ENCODE data around the gene TSKS.

The TSKS gene

DNA sequence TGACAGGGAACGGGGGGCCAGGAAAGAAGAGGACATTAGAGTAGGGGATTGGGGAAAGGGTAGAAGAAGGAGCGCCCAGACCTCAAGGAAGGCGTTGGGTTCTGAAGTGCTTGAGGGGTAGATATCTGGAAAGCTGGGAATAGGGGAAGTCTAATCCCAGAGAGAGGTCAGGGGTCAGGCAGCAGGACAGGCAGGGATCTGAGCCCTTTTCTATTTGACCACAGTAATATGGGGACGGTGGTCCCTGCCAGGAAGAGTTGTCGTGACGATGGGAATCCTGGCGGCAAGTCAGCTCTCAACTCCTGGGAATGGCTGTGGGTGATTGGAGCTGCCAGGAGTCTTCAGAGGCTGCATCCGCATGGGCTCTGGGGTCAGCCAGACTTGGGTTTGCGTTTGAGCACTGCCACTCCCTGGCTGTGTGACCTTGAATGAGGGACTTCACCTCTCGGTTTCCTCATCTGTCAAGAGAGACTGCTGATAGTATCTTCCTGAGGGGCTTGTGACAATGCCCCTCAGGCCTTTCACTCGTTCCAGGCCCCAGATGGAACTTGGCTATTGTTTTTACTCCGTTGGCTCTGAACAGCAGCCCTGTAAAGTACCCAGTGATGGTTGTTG, 5.0 kb upstream of the TSKS start:
- H3K27ac ChIP-seq, result no peak overlapping the region
- DNase-seq (ENCODE audit: low read depth, low spot score), result no peak

DNA sequence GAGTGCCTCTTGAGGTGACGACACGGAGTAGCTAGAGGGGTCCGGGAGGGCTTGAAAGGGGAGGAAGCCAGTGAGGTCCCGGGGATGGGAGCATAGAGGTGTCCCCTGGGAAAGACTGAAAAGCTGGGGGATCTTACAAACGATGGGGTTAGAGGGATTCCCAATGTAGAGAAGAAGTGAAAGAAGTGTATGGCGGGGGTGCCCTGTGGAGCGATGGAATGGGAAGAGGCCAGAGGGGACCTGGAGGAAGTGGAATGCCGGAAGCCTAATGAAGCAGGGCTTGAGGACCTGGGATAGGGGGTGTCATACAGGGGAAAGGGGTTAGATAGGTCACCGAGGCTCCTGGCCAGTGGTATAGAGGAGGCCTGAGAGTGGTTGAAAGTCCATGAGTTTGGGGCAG, 4.3 kb upstream of the TSKS start:
- no peak for DNase-seq (ENCODE audit: low read depth, low spot score)
- H3K27ac ChIP-seq, result peak overlapping the region; percentile 42

DNA sequence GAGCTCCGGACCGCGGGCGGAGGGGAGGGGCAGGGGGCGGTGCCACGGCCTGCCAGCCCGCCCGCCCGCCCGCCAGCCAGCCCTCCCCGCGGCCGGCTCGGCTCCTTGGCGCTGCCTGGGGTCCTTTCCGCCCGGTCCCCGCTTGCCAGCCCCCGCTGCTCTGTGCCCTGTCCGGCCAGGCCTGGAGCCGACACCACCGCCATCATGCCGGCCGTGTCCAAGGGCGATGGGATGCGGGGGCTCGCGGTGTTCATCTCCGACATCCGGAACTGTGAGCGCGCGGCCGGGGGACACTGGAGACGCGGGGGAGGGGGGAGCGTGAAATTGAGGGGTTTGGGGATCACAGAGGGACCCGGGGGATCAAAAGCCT, 3.8 kb upstream of the TSKS start, which contains the start of gene AP2A1:
Gene AP2A1, plus strand, starts transcription at position 72 of the 370 bp plus-strand sequence. Its CDS starts 133 bp downstream, at position 205.
- no peak for DNase-seq (ENCODE audit: low read depth, low spot score)
- H3K27ac ChIP-seq, result peak within 1 kb of the TSS; percentile 97

- peak; percentile 100 for DNase-seq (ENCODE audit: low read depth, low spot score)
- peak overlapping the region; percentile 97 for H3K27ac ChIP-seq
These were observed 3.2 kb upstream of the TSKS start for GRCh38 chr19:49766007-49766929.

GRCh38 chr19:49764341-49764740, 1.2 kb upstream of the TSKS start:
- H3K27ac ChIP-seq, result peak overlapping the region; percentile 97
- DNase-seq (ENCODE audit: low read depth, low spot score), result no peak

DNA sequence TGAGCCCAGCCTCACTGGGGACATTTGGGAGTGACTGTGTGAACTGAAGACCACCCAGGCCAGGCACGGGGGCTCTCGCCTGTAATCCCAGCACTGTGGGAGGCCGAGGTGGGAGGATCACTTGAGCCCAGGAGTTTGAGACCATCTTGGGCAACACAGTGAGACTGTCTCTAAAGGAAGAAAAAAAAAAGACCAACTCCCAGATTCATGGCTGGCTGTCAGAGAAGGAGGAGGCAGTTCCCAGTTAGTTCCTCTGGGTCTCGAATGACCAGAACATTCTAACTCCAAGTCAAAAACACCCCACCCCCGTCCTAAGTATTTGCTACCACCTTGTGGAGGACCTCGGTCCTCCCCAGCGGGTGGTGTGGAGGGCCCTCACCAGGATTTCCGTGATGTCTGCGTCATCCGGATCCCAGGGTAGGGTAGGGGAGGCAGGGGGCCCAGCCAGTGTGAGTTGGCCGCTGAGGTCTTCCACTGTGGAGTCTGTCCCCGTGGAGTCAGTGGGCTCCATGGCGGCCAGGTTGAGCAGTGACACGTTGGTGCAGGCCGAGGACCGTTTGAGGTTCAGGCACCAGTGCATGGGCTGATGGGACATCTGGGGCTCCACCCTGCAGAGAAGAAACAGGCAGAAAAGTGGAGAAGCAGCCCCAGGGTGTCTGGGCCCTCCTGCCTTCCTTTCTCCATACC, 1.3 kb downstream of the TSKS start:
- H3K27ac ChIP-seq, result no peak overlapping the region
- DNase-seq (ENCODE audit: low read depth, low spot score), result no peak

GRCh38 chr19:49761249-49761624, 1.9 kb downstream of the TSKS start:
- DNase-seq (ENCODE audit: low read depth, low spot score), result no peak
- H3K27ac ChIP-seq, result no peak overlapping the region

DNA sequence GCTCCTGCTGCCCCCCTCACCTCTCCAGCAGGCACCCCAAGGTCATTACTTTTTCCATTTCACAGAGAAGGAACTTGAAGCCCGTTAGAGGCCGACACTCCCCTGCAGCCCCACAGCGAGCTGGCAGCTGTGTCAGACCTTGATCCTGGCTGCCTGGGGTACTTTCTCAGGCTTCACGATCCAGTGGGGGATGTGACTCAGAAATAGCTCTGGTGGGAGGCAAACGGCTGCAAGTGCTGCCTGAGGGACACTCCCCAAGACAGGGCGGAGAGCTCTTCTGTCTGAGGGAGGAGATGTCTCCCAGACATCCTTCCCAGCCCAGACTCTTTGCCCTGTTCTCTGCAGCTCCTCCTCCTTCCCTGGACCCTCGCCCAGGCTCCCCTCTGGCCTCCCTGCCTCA, 4.8 kb downstream of the TSKS start:
- H3K27ac ChIP-seq, result no peak overlapping the region
- no peak for DNase-seq (ENCODE audit: low read depth, low spot score)

- no peak for DNase-seq (ENCODE audit: low read depth, low spot score)
- H3K27ac ChIP-seq, result peak overlapping the region; percentile 9
These were observed 7.2 kb downstream of the TSKS start for GRCh38 chr19:49755956-49756355.

GRCh38 chr19:49752701-49753100, 10.4 kb downstream of the TSKS start:
- no peak overlapping the region for H3K27ac ChIP-seq
- no peak for DNase-seq (ENCODE audit: low read depth, low spot score)

DNA sequence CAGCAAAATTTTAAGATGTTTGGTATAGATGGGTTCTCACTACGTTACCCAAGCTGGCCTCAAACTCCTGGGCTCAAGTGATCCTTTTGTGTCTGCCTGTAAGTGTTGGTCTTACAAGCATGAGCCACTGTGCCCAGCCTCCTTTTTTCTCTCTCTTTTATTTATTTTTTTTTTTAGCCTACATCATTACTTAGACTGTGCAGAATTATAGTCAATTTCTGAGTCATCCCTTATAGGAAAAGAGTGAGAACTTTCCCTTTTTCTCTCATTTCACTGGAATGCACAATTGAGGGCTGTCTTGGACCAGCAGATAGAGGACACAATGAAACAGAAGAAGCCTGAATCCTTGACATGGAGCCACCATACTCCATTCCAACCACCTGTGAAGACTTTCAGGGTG, 13.3 kb downstream of the TSKS start:
- DNase-seq (ENCODE audit: low read depth, low spot score), result no peak
- H3K27ac ChIP-seq, result no peak overlapping the region

DNA sequence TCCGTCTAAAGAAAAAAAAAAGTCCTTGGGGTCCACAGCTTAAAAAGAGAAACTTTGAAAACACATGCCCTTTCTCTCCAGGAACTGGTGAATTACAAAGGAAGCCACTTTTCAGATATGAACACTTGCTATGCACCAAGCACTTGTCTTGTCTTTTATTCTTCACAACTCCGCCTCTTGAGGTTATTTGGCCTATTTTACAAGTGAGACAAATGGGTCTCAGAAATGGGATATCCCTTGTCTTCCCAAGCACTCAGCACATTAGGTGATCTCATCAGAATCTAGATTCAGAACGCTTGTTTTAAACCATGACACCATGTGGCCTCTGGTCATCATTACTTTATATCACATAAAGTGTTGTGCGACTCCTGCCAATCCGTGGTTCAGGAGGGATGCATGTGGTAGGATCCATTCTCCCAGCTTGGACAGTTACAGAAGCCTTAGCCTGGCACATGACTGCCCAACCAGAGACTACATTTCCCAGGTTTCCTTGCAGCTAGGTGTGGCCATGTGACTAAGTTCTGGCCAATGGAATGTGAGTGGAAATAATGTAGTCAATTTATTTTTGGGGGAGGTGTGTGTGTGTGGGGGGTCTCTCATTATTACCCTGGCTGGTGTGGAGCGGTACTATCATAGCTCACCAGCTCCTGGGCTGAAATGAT, 13.9 kb downstream of the TSKS start:
- DNase-seq (ENCODE audit: low read depth, low spot score), result no peak
- H3K27ac ChIP-seq, result no peak overlapping the region

DNA sequence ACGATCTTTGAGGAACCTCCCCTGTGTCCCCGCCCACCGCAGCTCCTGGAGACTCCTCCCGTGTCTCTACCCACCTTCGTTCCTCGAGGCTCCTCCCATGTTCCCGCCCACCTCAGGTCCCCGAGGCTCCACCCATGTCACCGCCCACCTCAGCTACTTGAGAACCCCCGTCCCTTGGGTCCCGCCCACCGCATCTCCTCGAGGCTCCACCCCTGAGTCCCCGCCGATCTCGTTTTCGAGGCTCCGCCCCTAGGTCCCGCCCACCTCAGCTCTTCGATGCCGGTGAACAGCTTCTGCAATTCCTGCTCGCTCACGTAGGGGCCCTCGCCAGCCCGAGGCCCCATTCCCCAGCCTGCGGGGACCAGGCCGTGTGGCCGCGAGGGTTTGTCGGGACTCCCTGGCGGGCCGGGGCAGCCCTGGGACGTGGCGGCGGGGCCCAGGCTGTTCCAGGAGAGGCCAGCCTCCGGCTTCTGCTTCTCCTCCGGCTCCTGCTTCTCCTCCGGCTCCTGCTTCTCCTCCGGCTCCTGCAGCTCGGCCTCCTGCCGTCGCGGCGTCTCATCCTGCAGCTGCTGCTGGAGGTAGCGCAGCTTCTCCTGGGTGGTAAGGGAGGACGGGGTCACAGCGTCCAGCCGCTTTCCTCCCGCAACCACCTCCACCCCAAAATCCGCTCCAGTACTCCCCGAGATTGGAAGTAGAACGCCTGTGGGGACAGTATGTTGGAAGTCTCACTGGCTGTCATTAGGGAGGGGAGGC, 16.7 kb downstream of the TSKS start:
- DNase-seq (ENCODE audit: low read depth, low spot score), result no peak
- H3K27ac ChIP-seq, result no peak overlapping the region

DNA sequence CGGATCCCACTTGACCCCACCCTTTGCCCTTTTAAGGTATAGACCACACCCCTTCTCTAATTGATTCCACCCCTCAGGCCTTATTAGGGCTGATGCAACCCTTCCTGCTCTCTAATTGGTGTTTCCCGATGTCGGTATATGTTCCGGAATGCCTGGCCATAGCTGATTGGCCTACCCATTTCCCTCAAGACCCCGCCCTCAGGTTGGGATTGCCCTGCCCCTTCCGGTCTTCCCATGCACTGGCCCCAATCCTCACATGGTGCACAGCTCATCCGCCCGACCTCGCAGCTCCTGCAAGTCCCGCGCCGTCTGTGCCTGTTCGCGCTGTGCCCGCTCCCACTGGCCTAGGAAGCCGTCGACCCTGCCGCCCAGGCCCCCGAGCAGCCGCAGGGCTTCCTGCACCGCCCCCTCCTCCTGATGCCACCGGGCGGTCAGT, 18.1 kb downstream of the TSKS start:
- no peak overlapping the region for H3K27ac ChIP-seq
- DNase-seq (ENCODE audit: low read depth, low spot score), result no peak

- DNase-seq (ENCODE audit: low read depth, low spot score), result no peak
- H3K27ac ChIP-seq, result no peak overlapping the region
These were observed 21.8 kb downstream of the TSKS start for GRCh38 chr19:49741210-49741844.

GRCh38 chr19:49739933-49740332, 23.2 kb downstream of the TSKS start:
- no peak for DNase-seq (ENCODE audit: low read depth, low spot score)
- H3K27ac ChIP-seq, result no peak overlapping the region

DNA sequence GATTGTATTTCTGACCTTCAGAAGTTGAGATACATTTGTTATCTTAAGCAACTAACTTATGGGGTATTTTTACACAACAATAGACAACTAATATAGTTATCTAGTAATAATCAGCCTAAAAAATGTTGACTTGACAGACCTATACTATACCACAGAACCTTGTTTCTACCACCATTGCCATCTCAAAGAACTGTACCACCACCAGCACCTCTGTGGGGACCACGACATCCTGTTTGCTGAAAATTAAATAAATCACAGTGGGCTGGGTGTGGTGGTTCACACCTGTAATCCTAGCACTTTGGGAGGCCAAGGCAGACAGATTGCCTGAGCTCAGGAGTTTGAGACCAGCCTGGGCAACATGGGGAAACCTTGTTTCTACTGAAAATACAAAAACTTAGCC, 24.0 kb downstream of the TSKS start:
- H3K27ac ChIP-seq, result no peak overlapping the region
- no peak for DNase-seq (ENCODE audit: low read depth, low spot score)

- DNase-seq (ENCODE audit: low read depth, low spot score), result no peak
- no peak overlapping the region for H3K27ac ChIP-seq
These were observed 24.8 kb downstream of the TSKS start for GRCh38 chr19:49738268-49738667.

- no peak for DNase-seq (ENCODE audit: low read depth, low spot score)
- H3K27ac ChIP-seq, result no peak overlapping the region
These were observed 32.9 kb downstream of the TSKS start for GRCh38 chr19:49730166-49730565.

All from epithelial cell of prostate (primary cell).